OCI-LY1 (cell line): ENCODE results near the gene FUT4.

Experiments
- H2AFZ ChIP-seq: fragments of 200-600 bp; sonication (generic), shearing (Covaris generic); 2 replicates; pipeline ENCODE4 v1.6.0; 2014; ENCODE audit warnings: antibody characterized with exemption, mild to moderate bottlenecking, low read length
- H3F3A ChIP-seq: fragments of 200-600 bp; sonication (generic), shearing (Covaris generic); 2 replicates; pipeline ENCODE4 v1.6.0; 2014; ENCODE audit warnings: mild to moderate bottlenecking, antibody characterized with exemption, low read length, moderate library complexity; ENCODE audit not compliant: insufficient read depth
- H3K27ac ChIP-seq: fragments of 200-600 bp; sonication (generic); 2 replicates; pipeline ENCODE4 v1.5.1; 2014; ENCODE audit warnings: low read length, mixed run types, mild to moderate bottlenecking, low read depth; ENCODE audit not compliant: poor library complexity, severe bottlenecking
- H3K27me3 ChIP-seq: fragments of 200-600 bp; sonication (generic); 2 replicates; pipeline ENCODE4 v1.6.0; 2014; ENCODE audit warnings: antibody characterized with exemption, mild to moderate bottlenecking, low read length, moderate library complexity; ENCODE audit not compliant: insufficient read depth
- H3K36me3 ChIP-seq: fragments of 200-600 bp; sonication (generic); 2 replicates; pipeline ENCODE4 v1.6.1; 2014; ENCODE audit warnings: mild to moderate bottlenecking, antibody characterized with exemption, low read length, moderate library complexity, mixed read lengths; ENCODE audit not compliant: insufficient read depth
- H3K4me1 ChIP-seq: fragments of 200-600 bp; sonication (generic); 2 replicates; pipeline ENCODE4 v1.5.1; 2014; ENCODE audit warnings: mild to moderate bottlenecking, low read length, moderate library complexity; ENCODE audit not compliant: insufficient read depth, severe bottlenecking
- H3K4me2 ChIP-seq: fragments of 200-600 bp; sonication (generic), shearing (Covaris generic); 2 replicates; pipeline ENCODE4 v1.6.1; 2014; ENCODE audit warnings: low read length
- H3K4me3 ChIP-seq: fragments of 200-600 bp; sonication (generic); 2 replicates; pipeline ENCODE4 v1.5.1; 2014; ENCODE audit warnings: low read length, low read depth, mild to moderate bottlenecking, mixed read lengths; ENCODE audit not compliant: poor library complexity, severe bottlenecking
- H3K79me2 ChIP-seq: fragments of 200-600 bp; shearing (Covaris generic); 2 replicates; pipeline ENCODE4 v1.6.1; 2016; ENCODE audit warnings: mixed run types, low read length, mixed read lengths; ENCODE audit not compliant: insufficient read depth
- H3K9ac ChIP-seq: fragments of 200-600 bp; sonication (generic), shearing (Covaris generic); 2 replicates; pipeline ENCODE4 v1.6.1; 2014; ENCODE audit warnings: mild to moderate bottlenecking, low read length, mixed read lengths
- H3K9me2 ChIP-seq: fragments of 200-600 bp; sonication (generic), shearing (Covaris generic); 2 replicates; pipeline ENCODE4 v1.6.1; 2014; ENCODE audit warnings: low read depth, mild to moderate bottlenecking, low read length, mixed read lengths
- H3K9me3 ChIP-seq: fragments of 200-600 bp; shearing (Covaris generic); 2 replicates; pipeline ENCODE4 v1.6.1; 2014; ENCODE audit warnings: low read length, mixed read lengths
- H4K20me1 ChIP-seq: fragments of 200-600 bp; sonication (generic), shearing (Covaris generic); 2 replicates; pipeline ENCODE4 v1.6.0; 2016; ENCODE audit warnings: mild to moderate bottlenecking, low read length; ENCODE audit not compliant: insufficient read depth
- EZH2 ChIP-seq: fragments of 200-600 bp; sonication (generic), shearing (Covaris generic); IDR thresholded peaks from 2 replicates; pipeline ENCODE4 v1.8.0; 2017; ENCODE audit warnings: borderline replicate concordance, mixed run types, mild to moderate bottlenecking, antibody characterized with exemption, low read length, moderate library complexity, mixed read lengths
- TF ChIP-seq, protein P1 (sequence below): fragments of 200-600 bp; sonication (generic), shearing (Covaris generic); IDR thresholded peaks from 2 replicates; pipeline ENCODE4 v1.5.1; 2017; ENCODE audit warnings: mild to moderate bottlenecking, antibody characterized with exemption, low read length, moderate library complexity, mixed read lengths

The FUT4 gene

GRCh38 chr11:94595076-94595475, 51.4 kb downstream of the FUT4 start:
- TF ChIP-seq, protein P1, sequence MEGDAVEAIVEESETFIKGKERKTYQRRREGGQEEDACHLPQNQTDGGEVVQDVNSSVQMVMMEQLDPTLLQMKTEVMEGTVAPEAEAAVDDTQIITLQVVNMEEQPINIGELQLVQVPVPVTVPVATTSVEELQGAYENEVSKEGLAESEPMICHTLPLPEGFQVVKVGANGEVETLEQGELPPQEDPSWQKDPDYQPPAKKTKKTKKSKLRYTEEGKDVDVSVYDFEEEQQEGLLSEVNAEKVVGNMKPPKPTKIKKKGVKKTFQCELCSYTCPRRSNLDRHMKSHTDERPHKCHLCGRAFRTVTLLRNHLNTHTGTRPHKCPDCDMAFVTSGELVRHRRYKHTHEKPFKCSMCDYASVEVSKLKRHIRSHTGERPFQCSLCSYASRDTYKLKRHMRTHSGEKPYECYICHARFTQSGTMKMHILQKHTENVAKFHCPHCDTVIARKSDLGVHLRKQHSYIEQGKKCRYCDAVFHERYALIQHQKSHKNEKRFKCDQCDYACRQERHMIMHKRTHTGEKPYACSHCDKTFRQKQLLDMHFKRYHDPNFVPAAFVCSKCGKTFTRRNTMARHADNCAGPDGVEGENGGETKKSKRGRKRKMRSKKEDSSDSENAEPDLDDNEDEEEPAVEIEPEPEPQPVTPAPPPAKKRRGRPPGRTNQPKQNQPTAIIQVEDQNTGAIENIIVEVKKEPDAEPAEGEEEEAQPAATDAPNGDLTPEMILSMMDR, result no peak
- no peak for TF ChIP-seq EZH2
- H3K4me3 ChIP-seq, result no peak overlapping the region
- H3K4me1 ChIP-seq, result no peaks in the 10 kb centered on the region
- no peaks in the 10 kb centered on the region for H4K20me1 ChIP-seq
- H3K9me2 ChIP-seq, result no peaks in the 10 kb centered on the region
- H3K9me3 ChIP-seq, result no peaks in the 10 kb centered on the region
- H2AFZ ChIP-seq, result no peak overlapping the region
- H3K36me3 ChIP-seq, result no peaks in the 10 kb centered on the region
- no peak overlapping the region for H3K4me2 ChIP-seq
- no peak overlapping the region for H3K27ac ChIP-seq
- no peaks in the 10 kb centered on the region; the same call in 1 of the 2 replicates for H3K27me3 ChIP-seq
- no peak overlapping the region for H3K9ac ChIP-seq
- no peaks in the 10 kb centered on the region for H3F3A ChIP-seq
- no peaks in the 10 kb centered on the region for H3K79me2 ChIP-seq

DNA sequence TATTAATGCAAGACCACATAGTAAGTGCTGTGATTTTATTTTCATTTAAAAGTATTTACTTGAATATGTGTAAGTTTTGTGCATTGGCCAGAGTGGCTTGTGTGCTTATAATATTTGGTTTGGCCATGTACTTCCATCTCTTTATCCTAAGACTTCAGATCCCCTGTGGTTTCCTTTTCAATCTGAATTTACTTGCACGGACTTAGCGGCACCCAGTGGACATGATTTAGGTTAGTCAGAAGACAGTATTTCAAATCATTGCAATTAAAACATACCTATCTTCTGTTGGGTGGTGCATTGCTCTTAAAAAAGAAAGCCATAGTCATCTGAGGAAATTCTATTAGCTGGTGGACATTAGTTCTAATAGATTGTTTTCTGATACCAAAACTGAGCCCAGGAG, 54.2 kb downstream of the FUT4 start:
- Histone ChIP-seq H3K27me3 (no peaks in the 10 kb centered on the region; the same call in 1 of the 2 replicates), H3K9me2 (no peaks in the 10 kb centered on the region), H3K79me2 (no peaks in the 10 kb centered on the region), H3K9me3 (no peaks in the 10 kb centered on the region), H2AFZ (no peak overlapping the region), H3K27ac (no peak overlapping the region), H3K9ac (no peak overlapping the region), H3K4me3 (no peak overlapping the region), H3K36me3 (no peaks in the 10 kb centered on the region), H3K4me2 (no peak overlapping the region), H3K4me1 (no peaks in the 10 kb centered on the region), H4K20me1 (no peaks in the 10 kb centered on the region), H3F3A (no peaks in the 10 kb centered on the region)
- TF ChIP-seq EZH2, result no peak
- TF ChIP-seq, protein P1, result peak; percentile 23; the same call in 1 of the 2 replicates
